Measurements from ENCODE around the gene LMLN.
"Not testable (repeated sequence)": the region's sequence is repeated elsewhere in the genome, so short reads cannot be mapped to it uniquely, and the experiment has no call there.

LMLN gene

DNA sequence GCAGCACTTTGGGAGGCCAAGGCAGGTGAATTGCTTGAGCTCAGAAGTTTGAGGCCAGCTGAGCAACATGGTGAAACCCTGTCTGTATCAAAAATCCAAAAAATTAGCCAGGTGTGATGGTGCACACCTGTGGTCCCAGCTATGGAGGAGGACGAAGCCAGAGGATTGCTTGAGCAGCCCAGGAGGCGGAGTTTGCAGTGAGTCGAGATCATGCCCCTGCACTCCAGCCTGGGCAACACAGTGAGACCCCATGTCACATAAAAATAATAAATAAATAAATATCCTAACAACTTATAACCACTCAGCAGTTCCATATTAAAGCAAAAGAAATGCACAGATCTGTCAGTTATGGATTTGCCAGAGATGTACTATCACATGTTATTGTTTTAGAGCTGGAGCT lies 62.6 kb downstream of the LMLN start:
- DNase-seq (ENCODE audit: low read depth in 1 of 2, low spot score in 1 of 2) = no peak

DNA sequence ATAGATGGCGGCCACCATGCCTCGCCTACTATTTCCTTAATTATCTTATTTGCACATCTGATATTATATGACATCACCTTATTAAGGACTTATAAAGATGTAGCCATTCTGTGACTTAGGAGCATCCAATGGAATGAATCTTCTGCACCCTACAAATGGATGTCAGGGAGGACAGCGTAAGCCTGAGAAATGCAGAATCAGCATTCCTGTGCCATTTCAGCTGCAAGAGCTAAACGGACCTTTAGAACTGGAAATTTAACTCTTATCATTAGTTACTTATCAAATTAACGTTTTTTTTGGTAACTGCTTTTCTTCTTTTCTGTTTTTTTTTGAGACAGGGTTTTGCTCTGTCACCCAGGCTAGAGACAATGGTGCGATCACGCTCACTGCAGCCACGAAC lies 65.6 kb downstream of the LMLN start:
- DNase-seq (ENCODE audit: low read depth in 1 of 2, low spot score in 1 of 2) = no peak

DNA sequence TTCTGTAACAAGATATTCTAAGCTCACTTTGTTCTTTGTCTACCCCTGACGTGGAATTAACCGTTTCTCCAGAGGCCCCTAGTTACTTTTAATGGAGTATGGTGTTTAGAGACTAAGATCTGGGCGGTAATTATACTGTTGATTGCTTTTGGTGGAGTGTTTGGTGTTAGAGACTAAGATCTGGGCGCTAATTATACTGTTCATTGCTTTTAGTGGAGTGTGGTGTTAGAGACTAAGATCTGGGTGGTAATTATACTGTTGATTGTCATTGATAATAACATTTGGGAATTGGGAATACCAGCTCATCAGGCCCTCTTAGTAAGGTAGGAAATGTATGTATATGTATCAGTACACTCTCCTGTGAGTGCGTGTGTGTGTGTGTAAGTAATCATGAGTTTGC lies 66.6 kb downstream of the LMLN start:
- DNase-seq (ENCODE audit: low read depth in 1 of 2, low spot score in 1 of 2) = no peak

DNA sequence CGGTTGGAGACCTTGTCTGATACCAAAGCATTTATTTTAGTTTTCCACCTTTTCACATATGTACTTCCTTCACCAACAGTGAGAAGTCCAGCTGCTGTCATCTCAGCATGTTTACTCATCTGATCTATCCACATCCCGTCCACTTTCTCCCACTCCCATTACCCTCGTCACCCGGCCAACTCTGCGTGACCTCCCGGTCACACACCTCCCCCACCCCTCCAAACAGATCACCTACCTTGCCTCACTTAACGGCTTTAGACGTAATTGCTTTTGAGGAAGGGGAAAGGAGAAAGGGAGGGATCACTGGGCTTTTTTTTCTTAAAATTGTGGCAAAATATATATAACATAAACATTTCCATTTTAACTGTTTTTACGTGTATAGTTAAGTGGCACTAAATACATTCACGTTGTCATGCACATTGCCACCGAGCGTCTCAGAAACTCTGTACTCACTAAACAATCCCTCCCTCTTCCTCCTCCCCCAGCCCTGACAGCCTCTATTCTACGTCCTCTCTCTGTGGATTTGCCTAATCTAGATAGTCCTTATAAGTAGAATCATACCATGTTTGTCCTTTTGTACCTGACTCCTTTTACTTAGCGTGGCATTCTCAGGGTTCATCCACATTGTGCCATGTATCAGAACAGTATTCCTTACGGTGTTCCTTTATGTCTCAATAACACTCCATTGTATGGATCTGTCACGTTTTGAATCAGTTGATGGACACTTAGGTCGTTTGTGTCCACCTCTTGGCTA lies 67.2 kb downstream of the LMLN start:
- DNase-seq (ENCODE audit: low read depth in 1 of 2, low spot score in 1 of 2) = no peak

DNA sequence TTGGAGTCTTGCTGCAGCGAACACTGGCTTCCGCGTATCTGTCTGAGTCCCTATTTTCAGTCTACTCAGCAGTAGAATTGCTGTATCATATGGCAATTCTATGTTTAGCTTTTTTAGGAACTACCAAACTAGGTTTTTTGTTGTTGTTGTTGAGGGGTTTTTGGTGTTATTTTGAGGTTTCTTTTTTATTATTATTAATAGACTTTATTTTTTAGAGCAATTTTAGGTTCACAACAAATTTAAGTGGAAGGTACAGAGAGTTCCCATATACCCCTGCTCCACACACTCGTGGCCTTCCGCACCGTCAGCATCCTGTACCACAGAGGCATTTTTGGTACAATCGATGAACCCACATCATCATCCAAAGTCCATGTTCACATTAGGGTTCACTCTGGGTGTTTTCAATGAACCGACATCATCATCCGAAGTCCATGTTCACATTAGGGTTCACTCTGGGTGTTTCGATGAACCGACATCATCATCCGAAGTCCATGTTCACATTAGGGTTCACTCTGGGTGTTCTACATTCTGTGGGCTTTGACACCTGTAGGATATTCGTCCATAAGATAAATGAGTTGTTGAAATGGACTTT lies 67.9 kb downstream of the LMLN start:
- no peak for DNase-seq (ENCODE audit: low read depth in 1 of 2, low spot score in 1 of 2)

DNA sequence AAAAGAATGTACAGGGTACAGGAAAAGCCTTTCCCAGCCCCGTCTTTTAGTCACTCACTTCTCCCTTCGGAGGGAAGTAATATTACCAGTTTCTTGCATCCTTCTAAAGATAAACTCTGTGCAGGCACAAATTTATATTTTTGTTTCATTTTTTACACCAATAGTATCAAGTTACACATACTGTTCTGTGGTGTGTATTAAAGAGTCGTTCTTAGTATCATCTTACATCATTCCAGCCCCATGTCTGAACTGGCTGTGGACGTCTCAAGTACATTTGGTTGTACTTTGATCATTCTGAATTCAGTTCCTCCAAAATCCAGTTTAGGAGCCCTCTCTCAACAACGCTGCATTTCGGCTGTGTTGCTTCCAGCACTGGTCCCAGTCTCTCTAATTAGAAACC lies 68.7 kb downstream of the LMLN start:
- no peak for DNase-seq (ENCODE audit: low read depth in 1 of 2, low spot score in 1 of 2)

DNA sequence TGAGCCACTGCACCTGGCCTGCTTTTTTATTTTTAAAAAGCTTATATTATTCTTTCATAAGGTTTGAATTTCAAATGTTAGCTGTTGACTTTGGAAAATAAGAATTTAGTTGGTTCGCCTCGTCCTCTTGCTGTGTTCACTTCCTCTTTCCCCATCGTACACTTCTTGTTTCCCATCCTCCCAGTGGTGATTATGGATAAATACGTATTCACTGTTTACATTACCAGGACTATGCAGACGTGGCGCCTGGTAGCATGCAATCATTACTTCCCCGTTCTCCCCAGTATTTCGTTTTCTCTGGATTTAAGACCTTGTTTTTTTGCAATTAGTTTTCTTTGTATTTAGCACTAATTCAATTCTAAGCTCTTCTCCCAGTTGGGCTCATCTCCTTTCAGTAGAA lies 70.1 kb downstream of the LMLN start:
- no peak for DNase-seq (ENCODE audit: low read depth in 1 of 2, low spot score in 1 of 2)

DNA sequence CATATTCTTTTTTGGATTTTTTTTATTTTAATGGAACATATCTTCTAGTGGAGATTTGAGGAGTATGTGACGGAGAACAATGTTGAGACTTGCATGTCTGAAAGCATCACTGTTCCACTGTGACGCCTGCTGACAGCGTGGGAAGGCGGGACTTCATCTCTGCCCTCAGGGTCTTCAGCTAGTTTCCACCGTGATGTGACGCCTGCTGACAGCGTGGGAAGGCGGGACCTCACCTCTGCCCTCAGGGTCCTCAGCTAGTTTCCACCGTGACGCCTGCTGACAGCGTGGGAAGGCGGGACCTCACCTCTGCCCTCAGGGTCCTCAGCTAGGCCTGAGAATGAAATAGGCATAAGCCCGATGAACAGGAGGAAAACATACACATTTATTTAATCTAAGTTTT lies 70.7 kb downstream of the LMLN start:
- DNase-seq (ENCODE audit: low read depth in 1 of 2, low spot score in 1 of 2) = no peak

DNA sequence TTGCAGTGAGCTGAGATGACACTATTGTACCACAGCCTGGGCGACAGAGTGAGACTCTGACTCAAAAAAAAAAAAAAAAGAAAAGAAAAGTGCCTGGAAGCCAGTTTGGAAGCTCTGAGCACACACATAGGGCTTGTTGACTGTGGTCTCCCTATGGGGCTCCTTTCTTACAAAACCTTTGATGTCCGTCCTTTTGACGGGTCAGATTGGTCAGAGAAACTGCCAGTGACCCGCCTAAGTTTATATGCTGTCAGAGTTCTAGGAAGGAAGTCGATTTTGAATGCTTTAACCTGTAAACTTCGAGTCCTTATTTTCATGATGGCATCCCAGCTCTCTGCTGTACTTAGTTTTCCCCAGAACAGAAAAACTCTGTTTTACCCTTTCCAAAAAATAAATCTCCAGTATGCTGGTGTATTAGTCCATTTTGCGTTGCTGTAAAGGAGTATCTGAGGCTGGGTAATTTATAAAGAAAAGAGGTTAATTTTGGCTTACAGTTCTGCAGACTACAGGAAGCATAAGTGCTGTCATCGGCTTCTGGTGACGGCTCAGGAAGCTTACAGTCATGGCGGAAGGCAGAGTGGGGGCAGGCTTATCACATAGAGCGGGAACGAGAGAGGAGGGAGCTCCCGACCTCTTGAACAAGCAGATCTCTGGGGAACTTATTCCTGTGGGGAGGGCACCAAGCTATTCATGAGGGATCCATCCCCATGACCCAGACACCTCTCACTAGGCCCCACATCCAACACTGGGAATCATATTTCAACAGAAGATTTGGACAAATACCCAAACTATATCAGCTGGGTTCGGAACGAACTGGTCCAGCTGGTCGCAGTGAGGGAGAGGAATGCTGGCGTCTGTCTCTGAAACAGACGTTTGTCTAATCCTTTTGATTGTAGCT lies 72.3 kb downstream of the LMLN start:
- no peak for DNase-seq (ENCODE audit: low read depth in 1 of 2, low spot score in 1 of 2)

DNA sequence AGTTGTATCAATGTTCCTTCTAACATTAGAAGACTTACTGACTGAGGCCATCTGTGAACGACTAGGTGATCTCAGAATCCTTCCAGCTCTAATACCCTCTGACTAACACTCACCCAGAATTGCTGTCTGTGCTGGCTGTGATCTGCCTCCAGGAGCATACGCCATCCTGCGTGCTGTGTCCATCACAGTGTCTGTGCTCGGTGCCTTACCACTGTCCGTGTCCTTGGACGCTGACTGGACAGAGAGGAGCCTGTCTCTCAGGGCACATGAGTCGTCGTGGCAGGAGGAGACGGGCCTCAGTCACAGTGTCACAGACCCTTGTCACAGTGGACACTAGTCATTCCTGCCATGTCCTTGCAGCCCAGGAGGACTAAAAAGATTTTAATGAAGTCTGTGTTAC lies 83.1 kb downstream of the LMLN start:
- DNase-seq (ENCODE audit: low read depth in 1 of 2, low spot score in 1 of 2) = no peak

DNA sequence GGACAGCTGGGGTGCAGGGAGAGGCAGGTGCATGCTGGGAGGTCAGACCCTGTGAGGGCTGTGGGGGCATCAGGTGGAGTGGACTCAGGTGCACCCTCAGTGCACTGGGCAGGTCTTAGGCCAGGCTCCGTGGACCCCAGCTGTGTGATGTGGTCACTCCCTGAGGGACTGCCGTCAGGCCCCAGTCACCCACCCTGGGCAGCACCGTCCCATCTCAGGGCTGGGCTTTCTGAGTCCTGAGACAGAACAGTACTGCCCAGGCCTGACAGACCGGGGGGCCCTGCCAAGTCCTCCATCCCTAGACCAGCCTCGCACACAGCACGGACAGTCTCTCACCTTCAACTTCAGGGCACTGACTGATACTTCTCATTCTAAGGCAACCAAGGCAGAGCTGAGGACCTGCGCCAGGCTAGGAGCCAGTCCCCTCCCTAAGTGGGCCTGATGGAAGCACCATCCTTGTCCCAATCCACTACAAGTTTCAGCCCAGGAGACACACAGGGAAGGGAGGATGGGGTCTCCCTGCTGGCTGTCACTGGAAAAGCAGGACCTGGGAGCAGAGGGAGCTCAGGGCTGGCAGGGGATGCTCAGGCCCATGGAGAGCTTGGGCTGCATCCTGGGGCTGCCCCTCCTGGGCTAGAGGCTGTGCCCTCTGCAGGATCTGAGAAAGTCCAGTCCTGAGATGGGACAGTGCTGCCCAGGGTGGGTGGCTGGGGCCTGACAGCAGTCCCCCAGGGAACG lies 86.3 kb downstream of the LMLN start:
- DNase-seq (ENCODE audit: low read depth in 1 of 2, low spot score in 1 of 2) = no peak

DNA sequence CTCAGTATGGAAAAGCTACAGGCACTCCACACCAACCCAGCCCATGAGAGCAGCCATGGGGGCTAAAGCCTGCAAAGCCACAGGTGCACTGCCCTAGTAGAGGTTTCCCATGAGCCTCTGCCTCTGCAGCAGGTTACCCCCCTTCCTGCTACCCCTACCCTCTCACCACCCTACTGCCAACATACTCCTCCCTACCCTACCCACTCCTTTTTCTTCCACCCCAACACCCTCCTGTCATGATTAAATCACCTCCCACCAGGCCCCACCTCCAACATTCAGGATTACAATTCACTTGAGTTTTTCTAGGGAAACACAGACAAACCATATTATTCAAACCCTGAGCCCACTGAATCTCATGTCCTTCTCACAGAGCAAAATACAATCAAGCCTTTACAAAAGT lies 88.4 kb downstream of the LMLN start:
- no peak for DNase-seq (ENCODE audit: low read depth in 1 of 2, low spot score in 1 of 2)

DNA sequence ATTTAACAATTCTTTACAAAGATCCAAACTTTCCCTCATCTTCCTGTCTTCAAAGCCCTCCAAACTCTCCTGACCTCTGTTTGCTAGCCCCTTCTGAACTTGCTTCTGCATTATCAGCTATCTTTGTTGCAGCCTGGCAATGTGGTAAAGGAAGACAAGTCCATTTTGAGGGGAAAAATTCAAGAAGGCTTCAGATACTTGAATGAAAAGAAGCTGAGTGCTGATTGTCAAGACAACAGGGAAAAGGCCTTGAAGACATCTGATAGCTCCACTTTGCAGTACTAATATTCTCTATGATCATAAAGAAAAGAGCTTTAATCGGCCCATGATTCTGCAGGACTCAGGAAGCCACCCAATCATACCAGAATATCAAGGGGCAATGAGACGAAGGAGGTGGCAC lies 91.8 kb downstream of the LMLN start:
- DNase-seq (ENCODE audit: low read depth in 1 of 2, low spot score in 1 of 2) = no peak

DNA sequence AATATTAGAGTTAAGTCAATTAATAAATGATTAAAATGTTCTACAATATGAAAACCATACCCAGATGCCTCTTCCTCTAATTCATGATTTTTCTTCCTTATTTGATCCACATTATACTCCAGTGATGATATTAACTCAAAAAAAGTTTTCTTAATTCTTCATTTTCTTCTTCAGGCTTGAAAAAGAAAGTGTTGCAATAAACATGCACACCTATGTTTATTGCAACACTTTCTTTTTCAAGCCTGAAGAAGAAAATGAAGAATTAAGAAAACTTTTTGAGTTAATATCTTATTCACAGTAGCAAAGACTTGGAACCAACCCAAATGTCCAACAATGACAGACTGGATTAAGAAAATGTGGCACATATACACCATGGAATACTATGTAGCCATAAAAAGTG lies 93.4 kb downstream of the LMLN start:
- not testable (repeated sequence) for DNase-seq (ENCODE audit: low read depth in 1 of 2, low spot score in 1 of 2)

DNA sequence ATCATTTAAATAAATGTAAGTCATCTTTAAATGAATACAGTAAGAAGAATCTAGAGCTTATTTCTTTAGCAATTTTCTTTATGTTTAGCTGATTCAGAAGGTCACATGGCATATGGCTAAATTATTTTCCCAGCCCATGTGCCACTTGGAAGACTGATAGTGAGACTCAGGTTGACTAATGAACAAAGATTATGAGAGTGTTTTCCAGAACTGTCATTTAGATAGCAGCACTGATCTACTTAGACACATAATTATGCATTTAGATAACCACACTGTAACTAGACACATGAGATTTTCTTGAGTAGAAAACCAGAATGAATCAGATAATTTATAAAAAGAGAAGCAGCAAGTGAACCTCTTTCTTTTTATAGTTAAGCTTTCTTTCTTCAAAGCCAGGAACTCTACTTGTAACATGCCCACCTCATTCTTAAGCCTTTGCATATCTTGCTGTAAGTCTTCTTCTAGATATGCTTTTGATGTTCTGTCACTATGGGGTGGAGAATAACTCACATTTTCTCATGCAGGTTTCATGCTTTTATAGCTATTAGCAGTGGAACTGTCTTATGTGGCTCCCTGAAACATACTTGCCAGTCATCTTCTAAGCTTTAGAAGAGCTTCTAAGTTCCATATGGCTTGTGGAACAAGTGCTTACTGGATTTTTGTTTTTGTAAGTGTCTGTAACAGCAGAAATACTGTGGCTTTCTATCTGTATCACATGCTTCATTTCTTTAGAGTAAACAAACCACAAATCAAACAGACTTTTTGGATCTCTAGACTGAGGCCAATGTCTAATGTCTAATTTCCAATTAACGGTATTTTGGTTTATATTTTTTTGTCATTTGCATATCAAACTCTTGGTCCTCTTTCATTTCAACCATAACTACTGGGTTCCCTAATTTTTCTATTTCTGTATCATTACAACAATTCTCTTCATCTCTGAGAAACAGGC lies 101.4 kb downstream of the LMLN start:
- DNase-seq (ENCODE audit: low read depth in 1 of 2, low spot score in 1 of 2) = no peak

DNA sequence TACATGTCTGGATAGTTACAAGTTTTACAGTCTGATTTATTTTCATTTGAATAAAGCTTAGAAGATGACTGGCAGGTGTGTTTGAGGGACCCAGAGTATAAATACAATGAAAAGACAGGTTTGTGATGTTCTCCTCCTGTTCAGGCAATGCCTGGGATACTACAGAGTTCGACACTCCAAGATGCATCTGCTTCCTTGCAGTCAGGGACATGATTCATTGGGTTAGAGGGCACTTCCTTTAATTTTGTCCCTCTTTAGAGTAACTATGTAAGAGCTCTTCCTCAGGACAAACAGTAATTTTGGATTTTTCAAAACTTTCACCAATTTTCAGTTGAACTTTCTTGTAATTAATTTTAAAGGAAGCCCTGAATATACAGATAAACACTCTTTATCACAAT lies 102.0 kb downstream of the LMLN start:
- no peak for DNase-seq (ENCODE audit: low read depth in 1 of 2, low spot score in 1 of 2)

DNA sequence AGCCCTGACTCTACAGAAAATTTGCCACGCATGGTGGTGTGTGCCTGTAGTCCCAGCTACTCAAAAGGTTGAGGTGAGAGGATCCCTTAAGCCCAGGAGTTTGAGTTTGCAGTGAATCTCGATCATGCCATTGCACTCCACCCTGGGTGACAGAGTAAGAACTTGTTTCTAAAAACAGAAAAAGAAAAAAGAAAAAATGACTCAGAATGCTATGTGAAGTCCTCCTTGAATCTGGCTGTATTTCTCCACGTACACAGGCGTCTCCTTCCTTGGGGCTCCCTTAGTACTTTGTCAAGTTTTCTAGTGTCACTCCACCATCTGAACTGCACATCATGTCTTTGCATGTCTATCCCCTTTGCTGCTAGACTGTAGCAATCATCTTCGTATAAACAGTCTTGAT lies 104.4 kb downstream of the LMLN start:
- no peak for DNase-seq (ENCODE audit: low read depth in 1 of 2, low spot score in 1 of 2)

DNA sequence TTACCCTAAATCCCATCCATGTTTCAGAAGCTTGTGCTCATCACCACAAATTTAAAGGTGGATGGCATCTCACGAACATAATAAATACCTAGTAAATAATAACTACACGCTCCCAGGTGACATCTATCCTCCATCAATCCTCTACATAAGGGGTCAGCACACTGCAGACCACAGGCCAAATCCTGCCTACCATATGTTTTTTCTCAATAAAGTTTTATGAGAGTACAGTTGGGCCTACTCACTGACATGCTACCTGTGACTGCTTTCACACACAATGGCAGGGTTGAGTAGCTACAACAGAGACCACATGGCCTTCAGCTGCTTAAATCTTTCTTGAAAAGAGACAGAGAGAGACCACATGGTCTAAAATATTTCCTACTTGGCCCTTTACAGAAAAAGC lies 105.9 kb downstream of the LMLN start:
- no peak for DNase-seq (ENCODE audit: low read depth in 1 of 2, low spot score in 1 of 2)

DNA sequence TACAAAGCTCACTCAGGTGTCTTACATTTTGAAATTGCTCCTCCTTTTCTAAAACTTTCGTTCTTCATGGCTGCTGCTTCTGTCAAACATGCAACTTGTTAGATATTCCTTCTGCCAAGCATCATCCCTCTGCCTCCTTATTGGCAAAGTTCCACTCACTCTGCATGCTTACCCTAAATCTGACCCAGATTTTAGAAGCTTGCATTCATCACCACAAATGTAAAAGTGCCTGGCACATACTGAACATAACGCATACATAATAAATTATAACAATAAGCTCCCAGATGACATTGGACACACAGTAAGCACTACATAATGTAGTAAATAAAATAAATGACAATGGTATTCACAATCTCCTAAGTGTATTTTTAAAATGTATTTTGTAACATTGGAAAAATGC lies 107.4 kb downstream of the LMLN start:
- no peak for DNase-seq (ENCODE audit: low read depth in 1 of 2, low spot score in 1 of 2)

DNA sequence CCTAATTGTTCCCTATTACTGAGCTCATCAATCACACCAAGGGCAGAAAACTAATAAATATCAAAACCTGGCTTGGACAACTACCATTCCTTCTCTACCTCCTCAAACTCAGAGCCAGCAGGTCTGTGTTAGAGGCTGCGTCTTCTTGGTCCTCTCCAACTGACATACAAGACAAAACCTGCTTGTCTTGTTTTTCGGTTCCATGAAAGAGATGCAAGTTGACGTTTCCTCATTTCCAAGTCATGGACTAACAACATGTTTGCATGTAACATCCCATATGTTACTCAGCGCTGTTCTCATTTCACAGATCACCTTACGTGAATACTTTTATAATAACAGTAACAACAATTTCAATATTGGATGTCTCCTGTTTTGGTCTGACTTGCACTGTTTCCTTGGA lies 110.9 kb downstream of the LMLN start:
- DNase-seq (ENCODE audit: low read depth in 1 of 2, low spot score in 1 of 2) = no peak

Measured in activated CD4-positive, alpha-beta T cell treated with anti-CD3 and anti-CD28 coated beads, Interleukin-2, amount 50 U/mL, for 24 hours (primary cell).